ENCODE data around the gene AGBL4. TPM values are rescaled to one million over a fixed set of nuclear protein-coding genes. Genes with fewer than 3 reads are reported as not detected.

The AGBL4 gene
- total RNA-seq, 1 experiment from 2014 or later = not detected

DNA sequence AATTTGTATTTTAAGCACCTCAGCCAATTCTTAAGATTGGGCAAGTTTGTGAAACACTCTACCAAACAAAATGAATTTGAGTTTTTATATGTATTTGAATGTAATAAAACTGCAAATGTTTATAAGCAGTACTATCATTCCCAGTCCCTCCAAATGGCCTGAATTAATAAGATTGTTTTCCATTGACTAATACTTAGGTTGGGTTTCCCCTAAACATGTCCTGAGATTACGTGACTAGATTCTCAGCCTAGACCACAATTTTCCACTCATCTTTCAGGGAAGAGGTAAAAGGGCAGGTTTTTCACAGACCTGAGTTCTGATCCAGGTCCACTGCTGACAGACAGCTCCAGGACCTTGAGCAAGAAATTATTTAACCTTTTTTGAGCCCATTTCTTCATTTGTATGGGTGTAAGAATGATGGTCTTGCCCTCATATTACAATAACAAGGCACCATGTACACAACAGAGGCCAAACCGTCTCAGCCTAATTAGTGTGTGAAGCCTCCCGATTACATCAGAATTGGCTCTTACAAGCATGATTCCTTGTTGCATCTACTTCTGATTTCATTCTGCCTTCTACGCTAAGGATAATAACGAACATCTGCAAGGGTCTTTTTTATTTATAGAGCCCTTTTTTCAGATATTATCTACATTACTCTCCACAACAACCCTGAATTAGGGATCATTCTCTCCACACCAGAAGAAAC is 1298.3 kb downstream of the AGBL4 start:
- no peak for DNase-seq (ENCODE audit: low spot score)

DNA sequence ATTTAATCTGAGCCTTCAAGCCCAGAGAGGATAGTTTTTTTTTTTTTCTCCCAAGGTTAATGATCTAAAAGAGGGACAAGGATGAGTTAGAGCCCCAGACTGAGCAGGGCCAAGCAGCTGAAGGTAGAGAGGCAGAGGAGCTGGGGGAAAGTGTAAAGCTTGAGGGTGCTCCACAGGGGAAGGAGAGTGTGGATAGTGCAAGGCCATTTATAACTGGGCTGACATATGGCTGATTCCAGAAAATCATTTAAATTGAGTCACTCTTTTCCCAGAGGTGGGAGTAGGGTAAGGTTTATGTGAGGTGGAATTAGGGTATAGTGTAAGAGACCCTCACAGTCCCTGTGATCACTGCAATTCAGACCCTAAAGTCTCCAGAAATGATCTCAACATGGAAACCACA is 1302.8 kb downstream of the AGBL4 start:
- DNase-seq (ENCODE audit: low spot score) = no peak

DNA sequence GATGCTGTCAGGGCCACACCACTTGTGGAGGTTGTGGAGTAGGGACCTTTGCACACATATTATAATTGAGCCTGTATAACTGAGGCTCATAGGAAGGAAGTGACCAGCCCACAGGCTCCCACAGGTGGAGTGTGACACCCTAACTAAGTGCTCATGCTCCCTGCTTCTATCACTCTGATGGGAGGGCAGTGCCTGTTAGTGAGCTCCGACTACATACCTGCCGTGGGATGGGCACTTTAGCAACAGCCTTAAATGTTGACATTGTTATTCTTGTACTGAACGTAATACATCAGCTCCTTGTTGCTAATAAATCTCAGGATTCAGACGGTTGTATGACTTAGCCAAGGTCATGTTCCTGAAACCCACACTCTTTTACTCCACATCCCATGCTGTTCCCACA is 1305.0 kb downstream of the AGBL4 start:
- no peak for DNase-seq (ENCODE audit: low spot score)

DNA sequence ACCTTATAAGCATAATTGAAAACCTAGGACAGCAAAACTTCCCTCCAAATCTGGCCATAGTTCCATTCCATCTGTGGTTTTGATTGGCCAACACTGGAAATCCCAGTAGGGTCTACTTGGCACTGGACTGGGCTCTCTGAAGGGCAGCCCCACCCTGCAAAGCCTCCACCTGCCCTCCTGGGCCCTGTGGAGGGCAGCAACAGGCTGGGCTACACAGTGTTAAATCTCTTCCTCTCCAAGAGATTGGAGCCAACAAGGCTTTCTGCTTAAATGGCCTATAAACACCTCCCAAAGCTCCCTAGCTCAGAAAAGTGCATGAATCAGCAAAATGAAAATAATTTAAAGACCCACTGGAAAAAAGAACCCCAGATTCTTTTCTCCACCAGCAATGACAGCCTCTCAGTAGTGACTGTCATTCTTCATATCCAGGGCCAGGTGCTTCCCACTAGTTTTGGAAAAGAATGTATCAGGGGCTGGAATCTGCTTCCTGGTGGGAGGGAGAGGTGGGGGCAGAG is 1305.6 kb downstream of the AGBL4 start:
- no peak for DNase-seq (ENCODE audit: low spot score)

DNA sequence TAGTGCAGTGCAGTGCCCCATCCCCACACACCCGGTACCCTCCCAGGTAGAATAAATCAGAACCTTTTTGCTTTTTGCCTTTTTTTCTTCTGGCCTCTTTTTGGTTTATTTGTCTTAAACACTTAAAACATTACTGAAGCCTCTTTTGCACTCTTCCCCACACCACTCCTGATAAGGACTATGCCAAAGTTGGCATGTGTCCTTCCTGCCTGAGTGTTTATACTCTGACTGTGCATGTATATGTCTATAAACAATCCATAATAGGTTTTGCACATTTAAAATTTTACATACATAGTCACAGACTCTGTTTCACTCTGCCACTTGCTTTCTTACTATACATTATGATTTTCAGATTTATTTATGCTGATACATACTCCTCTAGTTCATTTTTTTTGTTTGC is 1306.7 kb downstream of the AGBL4 start:
- DNase-seq (ENCODE audit: low spot score) = no peak

DNA sequence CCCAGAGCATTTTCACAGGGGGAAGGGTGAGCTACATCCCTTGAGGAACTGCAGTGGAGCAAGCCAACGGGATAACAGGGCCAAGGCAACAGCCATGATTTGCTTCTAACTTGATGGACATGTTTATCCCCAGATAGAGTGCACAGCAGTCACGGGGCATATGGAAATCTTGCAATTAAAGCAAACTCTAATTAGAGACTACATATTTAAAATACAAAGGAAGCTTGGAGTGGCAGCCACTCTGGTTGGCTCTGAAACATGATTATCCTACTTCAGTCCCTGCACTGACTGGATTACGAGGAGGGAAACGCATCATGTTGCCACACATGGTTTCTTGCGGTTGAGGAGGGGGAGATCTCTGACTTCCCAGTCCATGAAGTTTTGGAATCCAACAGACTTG is 1307.8 kb downstream of the AGBL4 start:
- DNase-seq (ENCODE audit: low spot score) = no peak

DNA sequence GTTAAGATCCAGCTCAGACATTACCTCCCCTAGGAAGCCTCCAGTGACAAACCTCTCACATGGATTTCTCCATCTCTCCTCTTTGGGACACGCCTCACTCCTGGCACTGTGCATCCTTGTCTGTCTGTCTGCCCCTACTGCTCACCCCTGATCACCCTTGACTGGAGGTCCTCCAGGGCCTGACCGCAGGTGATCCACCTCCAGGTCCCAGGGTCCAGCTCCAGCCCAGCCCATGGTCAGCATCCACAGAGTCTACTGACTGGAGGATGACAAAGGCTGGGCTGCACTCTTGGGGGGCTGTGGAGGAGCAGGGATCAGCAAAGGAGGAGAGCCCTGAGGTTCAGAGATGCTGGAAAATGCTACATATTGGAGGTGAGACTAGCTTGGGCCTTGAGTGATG is 1312.8 kb downstream of the AGBL4 start:
- no peak for DNase-seq (ENCODE audit: low spot score)

DNA sequence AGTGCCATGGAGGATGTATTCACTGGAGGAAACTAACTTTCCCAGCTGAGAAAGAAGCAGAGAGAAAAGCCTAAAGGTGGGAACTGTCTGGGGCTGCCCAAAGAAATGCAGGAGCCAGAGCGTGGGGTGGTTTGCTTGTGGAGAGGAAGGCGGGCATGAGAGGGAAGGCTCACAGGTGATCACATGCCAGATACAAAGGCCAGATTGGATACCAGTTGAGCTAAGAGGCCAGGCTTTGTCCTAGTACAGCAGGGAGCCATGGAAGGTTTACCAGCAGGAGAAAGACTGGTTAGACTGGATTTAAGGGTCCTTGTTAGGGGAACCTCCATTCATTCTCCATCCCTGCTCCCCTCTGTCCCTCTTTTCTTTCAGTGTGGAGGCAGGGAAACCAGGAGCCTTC is 1313.4 kb downstream of the AGBL4 start:
- no peak for DNase-seq (ENCODE audit: low spot score)

DNA sequence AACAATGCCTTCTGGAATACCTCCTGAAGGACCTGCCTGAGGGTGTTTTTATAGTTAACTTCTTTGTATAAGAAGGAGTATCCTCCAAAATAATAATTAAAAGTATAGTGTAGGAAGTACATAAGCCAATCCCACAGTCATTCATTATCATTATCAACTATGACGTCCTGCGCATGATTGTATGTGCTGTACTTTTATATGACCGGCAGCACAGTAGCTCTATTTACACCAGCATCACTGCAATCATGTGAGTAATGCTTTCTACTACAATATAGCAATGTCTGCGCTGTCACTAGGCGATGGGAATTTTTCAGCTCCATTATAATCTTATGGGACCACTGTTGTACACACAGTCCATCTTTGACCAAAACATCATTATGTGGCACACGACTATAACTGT is 1319.0 kb downstream of the AGBL4 start:
- no peak for DNase-seq (ENCODE audit: low spot score)

DNA sequence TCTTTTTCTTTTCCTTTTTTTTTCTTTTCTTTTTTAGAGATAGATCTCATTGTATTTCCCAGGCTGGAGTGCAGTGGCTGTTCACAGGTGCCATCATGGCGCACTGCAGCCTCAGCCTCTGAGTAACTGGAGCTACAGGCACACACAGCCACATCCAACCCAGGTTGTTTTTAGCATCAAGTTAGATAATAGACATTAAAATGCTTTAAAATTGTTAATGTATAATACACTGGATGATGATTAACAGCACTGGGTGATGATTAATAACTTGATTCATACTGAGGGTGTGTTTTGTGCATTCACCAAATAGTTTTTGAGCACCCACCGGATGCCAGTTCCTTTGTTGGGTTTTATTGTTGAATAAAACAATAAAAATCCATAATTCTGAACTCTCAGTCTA is 1322.3 kb downstream of the AGBL4 start:
- DNase-seq (ENCODE audit: low spot score) = no peak

DNA sequence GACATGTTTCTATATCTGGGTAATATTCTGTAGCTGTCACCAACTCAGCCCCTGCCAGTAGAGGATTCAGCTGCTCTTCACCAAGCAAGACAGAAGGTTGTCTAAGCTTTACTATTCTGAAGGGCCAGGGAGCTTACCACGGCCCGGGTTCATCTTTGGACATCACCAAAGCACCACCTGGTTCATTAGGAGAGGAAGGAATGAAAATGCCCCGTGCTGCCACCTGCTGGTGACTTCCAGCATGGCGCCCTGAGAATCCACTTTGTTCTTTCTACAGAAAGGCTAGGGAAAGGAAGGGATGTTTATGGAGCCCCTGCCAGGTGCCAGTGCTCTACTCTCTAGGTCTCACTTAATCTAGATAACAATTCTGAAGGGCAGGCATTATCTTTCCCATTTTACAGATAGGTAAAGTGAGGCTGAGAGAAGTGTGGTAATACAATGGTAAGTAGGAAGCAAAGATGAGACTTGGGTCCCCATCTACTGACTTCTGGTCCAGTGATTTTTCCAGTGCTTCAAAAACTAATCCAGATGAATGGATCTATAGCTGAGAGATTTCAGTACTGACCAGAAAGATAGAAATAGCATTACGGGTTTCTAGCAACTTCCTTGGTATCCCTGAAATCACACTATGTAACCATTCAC is 1326.6 kb downstream of the AGBL4 start:
- DNase-seq (ENCODE audit: low spot score) = peak; percentile 50

DNA sequence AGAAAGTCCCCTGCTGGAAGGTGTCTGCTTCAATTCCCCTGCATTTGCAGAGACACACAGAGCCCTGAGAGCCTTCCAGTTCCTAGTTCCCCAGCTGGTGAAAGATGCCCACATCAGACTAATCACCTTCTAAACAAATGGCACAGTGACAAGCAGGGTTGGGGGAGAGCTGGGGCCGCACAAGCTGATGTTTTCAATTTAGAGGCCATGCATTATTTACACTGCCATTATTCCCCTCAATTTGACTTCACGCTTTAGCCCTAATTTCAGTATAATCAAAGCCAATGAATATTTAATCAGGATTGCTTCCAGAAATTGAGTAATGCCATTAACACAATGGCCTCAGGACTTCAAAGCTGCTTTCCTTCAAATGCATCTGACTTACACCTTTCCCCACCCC is 1328.6 kb downstream of the AGBL4 start:
- no peak for DNase-seq (ENCODE audit: low spot score)

DNA sequence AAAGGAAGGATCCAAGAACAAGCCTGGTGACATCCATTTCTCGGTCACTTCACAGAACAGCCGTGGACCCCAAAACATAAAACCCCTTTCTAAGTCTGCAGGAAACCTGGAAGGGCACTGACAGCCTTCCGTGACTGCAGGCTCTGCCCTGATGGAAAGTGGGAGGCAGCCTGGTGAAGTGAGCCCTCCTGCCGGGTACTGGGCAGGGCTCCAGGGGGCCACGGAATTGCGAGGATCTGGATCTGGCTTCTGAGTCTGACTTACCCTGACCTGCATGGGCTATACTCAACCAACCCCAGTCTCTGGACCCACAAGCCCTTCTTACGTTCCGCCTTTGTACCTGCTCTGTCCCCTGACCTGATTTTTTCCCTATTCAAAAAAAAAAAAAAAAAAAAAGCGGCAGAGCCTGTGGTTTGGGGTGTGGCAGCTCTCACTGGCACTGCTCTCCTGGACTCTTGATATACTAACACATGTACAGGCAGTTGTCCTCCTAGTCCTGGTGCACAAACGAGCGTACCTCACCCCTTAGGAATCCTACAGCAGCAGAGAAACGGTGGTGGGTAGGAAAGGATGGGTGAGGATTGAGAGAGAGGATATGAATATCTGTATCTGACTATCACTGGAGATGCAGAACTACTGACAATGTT is 1330.0 kb downstream of the AGBL4 start:
- peak; percentile 18 for DNase-seq (ENCODE audit: low spot score)

DNA sequence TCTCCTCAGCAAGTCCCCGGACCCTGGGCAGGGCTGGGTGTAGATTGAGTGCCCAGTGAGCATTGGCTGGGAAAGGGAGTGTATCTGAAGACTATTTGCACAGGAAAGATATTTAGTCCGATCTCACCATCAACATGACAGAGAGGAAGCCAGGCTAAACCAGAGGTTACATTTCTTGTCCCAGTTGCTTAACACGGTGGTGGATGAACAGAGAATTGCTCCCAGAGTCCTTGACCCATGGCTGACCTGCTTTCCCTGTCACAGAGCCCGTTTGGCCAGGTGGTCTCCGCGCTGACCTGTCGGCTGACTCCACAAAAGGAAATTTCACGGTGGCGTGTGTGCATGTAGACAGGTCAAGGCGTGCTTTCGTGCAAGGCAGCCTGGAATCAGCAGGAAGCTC is 1330.6 kb downstream of the AGBL4 start:
- no peak for DNase-seq (ENCODE audit: low spot score)

DNA sequence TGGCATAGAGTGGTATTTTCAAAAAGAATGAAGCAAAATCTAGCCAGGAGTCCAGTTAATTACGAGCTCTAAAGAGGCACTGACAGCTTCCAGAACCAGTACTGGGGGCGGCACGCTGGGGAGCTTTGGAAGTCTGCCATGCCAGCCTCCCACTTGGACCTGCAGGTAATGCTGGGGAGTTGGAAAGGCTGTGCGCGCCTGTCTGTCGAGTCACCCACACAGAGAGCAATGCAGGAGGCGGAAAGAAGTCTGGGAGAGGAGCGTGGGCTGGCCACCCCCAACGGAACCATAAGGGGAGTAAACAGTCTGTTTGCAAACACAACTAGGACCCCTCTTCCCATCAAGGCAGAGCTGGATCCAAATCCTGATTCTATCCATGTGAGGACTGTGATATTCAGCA is 1331.5 kb downstream of the AGBL4 start:
- no peak for DNase-seq (ENCODE audit: low spot score)

DNA sequence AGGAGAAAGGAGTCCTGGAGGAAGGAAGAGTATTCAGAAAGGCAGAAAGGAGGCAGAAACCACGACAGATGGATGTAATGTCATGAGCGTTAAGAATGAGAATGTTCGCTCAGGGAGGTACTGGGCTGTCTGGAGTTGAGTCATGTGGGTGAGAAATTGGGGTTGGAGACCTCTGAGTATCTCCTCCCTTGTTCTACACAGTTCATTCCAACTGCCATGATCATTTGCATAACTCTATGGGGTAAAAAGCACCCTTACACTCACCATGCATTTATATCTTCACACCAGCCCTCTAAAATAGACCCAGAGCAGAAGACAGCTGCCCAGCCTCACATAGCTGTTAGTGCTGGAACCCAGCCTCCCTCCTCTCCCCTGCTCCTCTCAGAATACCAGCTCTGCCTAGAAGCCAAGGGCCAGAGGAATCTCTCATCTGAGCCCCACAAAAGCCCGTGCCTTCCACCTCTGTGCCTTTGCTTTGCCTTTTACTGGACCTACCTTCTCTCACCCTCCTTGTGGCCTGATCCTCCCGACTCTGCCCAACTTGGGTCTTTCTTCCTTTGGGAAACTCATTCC is 1332.2 kb downstream of the AGBL4 start:
- no peak for DNase-seq (ENCODE audit: low spot score)

DNA sequence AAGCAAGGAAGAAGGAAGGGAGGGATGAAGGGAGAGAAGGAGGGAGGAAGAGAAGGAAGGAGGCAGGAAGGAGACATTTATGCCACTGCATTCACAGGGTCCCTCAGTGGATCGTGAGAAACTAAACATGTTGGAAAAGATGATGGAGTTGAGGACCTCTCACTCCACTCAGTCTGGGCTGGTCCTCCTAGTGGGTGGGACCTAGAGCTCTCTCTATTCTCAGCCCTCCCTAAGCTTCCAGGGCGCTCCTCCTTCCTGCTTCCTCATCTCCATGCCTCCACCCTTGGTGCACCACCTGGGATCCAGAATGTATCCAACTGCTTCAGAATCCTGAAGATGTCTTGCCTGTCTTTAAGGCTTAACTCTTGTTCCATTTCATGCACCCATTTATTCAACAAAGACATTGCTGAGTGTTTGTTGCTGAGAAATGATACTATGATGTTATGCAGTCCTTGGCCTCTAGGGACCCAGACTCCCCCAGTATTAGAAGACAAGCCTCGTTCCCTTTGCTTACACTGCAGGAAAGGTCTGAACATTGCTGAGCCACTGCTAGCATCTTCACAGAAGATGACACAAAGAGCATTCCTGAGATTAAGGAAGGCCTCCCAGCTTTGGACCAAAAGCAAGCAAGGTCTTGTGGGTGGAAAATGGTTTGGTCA is 1335.5 kb downstream of the AGBL4 start:
- no peak for DNase-seq (ENCODE audit: low spot score)

DNA sequence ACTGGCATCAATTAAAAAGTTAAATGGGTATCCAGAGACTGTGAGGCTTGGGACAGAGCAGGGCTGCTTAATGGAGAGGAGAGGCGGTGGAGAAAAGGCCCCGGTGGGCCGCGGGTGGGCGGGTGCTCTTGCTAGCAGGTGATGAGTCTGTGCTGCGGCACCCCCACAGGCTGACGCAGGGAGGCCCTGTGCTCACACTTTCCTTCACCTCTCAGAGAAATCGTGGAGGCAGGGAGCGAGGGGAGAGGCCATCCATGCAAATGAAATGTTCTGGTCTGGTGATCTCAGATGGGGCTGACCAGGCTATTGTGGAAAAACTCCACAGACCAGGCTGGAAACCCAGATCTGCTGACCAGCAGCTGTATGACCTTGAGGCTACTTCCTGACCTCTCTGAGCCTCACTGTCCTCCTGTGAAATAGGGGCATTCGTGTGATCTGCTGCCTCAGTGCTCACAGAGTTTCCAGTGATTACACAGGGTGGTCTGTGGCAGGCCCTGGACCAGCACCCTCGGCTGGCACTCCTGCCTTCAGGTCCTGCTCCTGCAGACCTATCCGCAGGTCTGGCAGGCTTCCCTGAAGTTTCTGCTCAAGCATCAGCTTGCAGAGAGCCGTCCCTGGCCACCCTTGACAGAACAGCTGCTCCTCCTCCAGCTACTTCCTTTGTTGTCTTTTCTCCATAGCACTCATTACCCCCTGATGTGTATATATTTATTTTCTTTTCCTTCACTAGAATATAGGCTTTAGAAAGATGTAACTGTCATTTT is 1336.3 kb downstream of the AGBL4 start:
- no peak for DNase-seq (ENCODE audit: low spot score)

DNA sequence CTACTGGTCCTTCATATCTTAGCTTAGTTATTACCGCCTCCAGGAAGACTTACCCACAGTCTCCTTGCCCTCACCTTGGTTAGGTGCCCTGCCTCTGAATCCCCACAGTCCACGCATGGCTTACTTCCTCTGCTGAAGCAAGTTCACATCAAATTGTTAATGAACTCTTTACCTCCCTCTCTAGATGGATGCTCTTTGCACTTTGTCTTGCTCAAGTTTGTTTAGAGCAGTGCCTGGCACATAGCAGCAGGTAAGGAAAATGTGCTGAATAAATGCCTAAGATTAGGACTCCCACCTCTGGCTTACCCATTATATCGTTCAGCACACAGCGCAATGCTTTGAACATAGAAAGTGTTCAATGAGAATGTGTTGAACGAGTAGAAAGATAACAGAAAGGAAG is 1337.6 kb downstream of the AGBL4 start:
- DNase-seq (ENCODE audit: low spot score) = no peak

DNA sequence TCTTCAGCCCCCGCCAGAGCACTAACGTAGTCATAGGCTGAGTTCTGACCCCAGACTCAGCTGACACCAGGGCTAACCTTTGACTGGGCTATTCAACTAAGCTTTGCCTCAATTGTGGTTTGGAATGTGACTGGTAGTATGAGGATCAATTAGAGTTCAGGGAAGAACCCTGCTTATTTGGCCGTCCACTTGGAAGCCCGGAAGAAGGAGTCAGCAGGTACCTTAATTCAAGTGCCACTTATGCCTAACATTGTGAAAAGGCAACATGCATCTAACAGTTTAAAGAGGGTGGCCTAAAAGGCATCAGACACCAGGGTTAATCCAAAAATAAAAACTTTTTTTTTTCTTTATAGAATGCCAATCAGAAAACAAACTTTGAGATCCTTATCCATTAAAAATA is 1339.4 kb downstream of the AGBL4 start:
- DNase-seq (ENCODE audit: low spot score) = no peak

DNA sequence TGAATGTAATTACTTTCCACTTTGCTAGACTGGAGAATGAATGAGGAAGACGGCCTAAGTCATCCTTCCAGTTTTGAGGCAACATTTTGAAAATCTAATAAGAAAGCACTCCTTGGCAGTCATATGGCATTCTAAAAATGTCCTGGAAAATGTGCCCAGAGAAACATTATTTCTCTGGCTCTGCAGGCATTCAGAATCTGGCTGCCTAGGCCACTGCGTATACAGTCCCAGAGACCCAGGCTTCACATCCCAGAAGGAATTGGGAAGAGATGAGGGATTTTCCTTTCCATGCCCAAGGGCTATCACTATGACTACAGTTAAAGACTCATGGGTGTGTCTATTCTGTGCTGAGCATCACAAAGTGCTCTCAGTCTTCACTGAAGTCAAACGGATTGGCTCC is 1339.9 kb downstream of the AGBL4 start:
- no peak for DNase-seq (ENCODE audit: low spot score)
